Measurements from ENCODE around the gene NHEJ1. TPM values are rescaled to one million over a fixed set of nuclear protein-coding genes. Genes with fewer than 3 reads are reported as not detected.

NHEJ1 gene
- total RNA-seq (2011; cell fraction: chromatin; rRNA removed; ENCODE audit: low replicate concordance) = 14.9 and 15.2 TPM in 2 replicates
- 8.8 and 9.3 TPM in 2 replicates for total RNA-seq (2011; cell fraction: nucleolus; rRNA removed)
- total RNA-seq (2011; cell fraction: nucleoplasm; rRNA removed) = 14.0 and 18.3 TPM in 2 replicates
- total RNA-seq (2014; rRNA removed) (9.0 and 13.8 TPM in 2 replicates), total RNA-seq (2014; rRNA removed; fragmentation: Illumina TruSeq; extraction: Trizol) (13.6 and 13.9 TPM in 2 replicates), total RNA-seq (2015; rRNA removed; fragmentation: Illumina TruSeq; extraction: Trizol) (10.6 and 10.7 TPM in 2 replicates), total RNA-seq (2021) (9.7 and 12.2 TPM in 2 replicates), polyA plus RNA-seq (2011; rRNA removed) (18.9 and 19.8 TPM in 2 replicates), polyA plus RNA-seq (2014; fragmentation: Illumina TruSeq; extraction: Trizol) (15.6 and 15.8 TPM in 2 replicates), polyA plus RNA-seq (2014; fragmentation: Nextera tagmentation; extraction: Ambion mirVana) (10 to 100 TPM; 16.5 to 23.7 TPM), polyA plus RNA-seq (2014; rRNA removed) (9.3 and 11.6 TPM in 2 replicates), polyA minus RNA-seq (2011; rRNA and poly(A)+ RNA removed) (26.7 and 35.3 TPM in 2 replicates), Bru-seq, nascent RNA (percentile 58 among the genes with signal in this experiment), BruChase-seq, experiment 1, labeled RNA remaining after a 2-hour chase (percentile 65 among the genes with signal in this experiment), BruChase-seq, experiment 2, labeled RNA remaining after a 6-hour chase (percentile 71 among the genes with signal in this experiment)
- polyA plus RNA-seq (2011; cell fraction: cytosol; rRNA removed) = 16.7 and 18.2 TPM in 2 replicates
- polyA plus RNA-seq (2011; cell fraction: nucleus; rRNA removed) = 6.4 and 6.7 TPM in 2 replicates
- 10.7 and 11.7 TPM in 2 replicates for polyA plus RNA-seq (2012)
- polyA minus RNA-seq (2011; cell fraction: cytosol; rRNA and poly(A)+ RNA removed) = 11.5 and 18.6 TPM in 2 replicates
- polyA minus RNA-seq (2011; cell fraction: nucleus; rRNA and poly(A)+ RNA removed) = 6.9 and 10.7 TPM in 2 replicates
- long read RNA-seq, experiment 1, transcript NHEJ1-201 (8 exons, 2,094 nt) = major isoform, 24 of 36 reads
- long read RNA-seq, experiment 1, partial matches to known transcripts = 3 of 36 reads
- long read RNA-seq, experiment 1, other reads (novel, unspliced or antisense) = 9 of 36 reads
- long read RNA-seq, experiment 2, transcript NHEJ1-201 (8 exons, 2,094 nt) = major isoform, 14 of 16 reads
- long read RNA-seq, experiment 2, partial matches to known transcripts = 0 of 16 reads
- long read RNA-seq, experiment 2, other reads (novel, unspliced or antisense) = 2 of 16 reads
- long read RNA-seq, experiment 3, transcript NHEJ1-201 (8 exons, 2,094 nt) = major isoform, 13 of 17 reads
- long read RNA-seq, experiment 3, partial matches to known transcripts = 1 of 17 reads
- long read RNA-seq, experiment 3, other reads (novel, unspliced or antisense) = 3 of 17 reads

DNA sequence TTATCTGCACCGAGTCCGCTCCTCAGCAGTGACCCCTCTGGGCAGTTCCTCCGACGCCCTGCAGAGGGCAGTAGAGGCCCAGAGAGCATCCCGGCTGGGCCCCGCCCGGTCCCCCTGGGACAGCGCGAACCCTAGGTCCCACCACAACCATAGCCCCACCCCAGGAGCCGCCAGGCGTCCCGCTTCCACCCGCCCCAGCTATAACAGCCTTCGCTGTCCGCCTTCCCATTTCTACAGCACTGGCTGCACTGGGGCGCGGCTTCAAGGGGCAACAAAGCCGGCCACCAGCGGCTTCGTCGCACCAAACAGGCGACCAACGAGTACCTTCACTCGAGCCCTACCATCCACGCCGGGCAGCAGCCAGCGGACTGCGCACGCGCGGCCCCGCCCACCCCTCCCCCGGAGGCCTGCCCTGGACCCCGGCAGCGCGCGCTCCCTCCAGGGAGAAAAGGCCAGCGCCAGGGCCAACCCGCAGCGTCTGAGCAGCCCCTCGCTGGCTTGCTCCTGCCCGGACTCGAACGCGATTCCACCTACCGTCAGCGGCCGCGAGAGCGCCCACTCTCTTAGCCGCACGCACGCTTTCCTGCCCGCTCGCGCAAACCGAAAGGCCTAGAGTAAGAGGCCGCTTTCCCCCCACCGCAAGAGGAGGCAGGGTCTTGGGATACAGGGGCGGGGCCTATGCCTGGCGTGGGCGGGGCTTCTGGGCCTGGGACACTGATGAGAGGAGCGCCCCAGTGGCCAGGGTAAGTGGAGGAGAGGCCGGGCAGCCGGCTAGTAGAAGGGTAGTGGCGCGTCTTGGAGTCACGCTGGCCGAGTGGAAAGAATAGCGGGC lies at the start of gene NHEJ1:
Gene NHEJ1, minus strand, starts transcription at position 630 of the 832 bp plus-strand sequence. CDS start 2,453 bp downstream, outside the sequence.
- Histone ChIP-seq H3K79me2 (ENCODE audit: control insufficient read depth, insufficient read depth, low read length) (no peaks in the 10 kb centered on the region; the same call in 2 of the 3 replicates), H3K4me3 (peak within 1 kb of the TSS; percentile 55), H3K4me1 (replicated peaks in 1 of 2; ENCODE audit: control insufficient read depth in 2 of 2, insufficient read depth in 2 of 2, low read length in 2 of 2) (peaks cover 8 to 16% of the 10 kb centered on the region in 2 experiments; a peak in 4 of 5 replicates), H3K36me3 (ENCODE audit: control insufficient read depth, insufficient read depth, low read length) (0 out of 3 replicates have a peak, but pooled peaks cover 5% of the 10 kb centered on the region), H3K27ac (ENCODE audit: extremely low read depth, low read depth, low read length) (peak within 1 kb of the TSS; percentile 76), H3K9me1 (ENCODE audit: control insufficient read depth, insufficient read depth, low read length) (no peaks in the 10 kb centered on the region), H3K9ac (ENCODE audit: insufficient read depth in 1 of 2, low read depth in 2 of 2, low read length in 2 of 2) (peak within 1 kb of the TSS; percentile 70 to 95), H2AFZ (ENCODE audit: low read depth, low read length) (peak within 1 kb of the TSS; percentile 99), H3K9me3 (replicated peaks; ENCODE audit: control insufficient read depth, insufficient read depth, low read depth, low read length) (no peaks in the 10 kb centered on the region), H3K4me2 (ENCODE audit: insufficient read depth, low read length) (peak within 1 kb of the TSS; percentile 86), H4K20me1 (replicated peaks; ENCODE audit: control insufficient read depth, insufficient read depth, low read length) (no peaks in the 10 kb centered on the region; the same call in 1 of the 2 replicates), H3K27me3 (ENCODE audit: control insufficient read depth in 2 of 2, insufficient read depth in 2 of 2, low read length in 2 of 2) (no peaks in the 10 kb centered on the region)
- intact Hi-C loops (cut with micrococcal nuclease) (loop anchor here (1.0 to 2.0 kb wide), 5 partner anchors 17 to 192 kb away; partner anchors contain the start of genes ABCB6 and DNAJB2), in situ Hi-C loops (cut with MboI) (no loop called here)
- no TSS peak for BruUV-seq (replicated peaks)
- WGBS (ENCODE audit: insufficient coverage, low coverage, missing lambda C conversion rate) = 0% methylated on average over 33 of the region's 70 CpGs
- DNase-seq (ENCODE audit: extremely low read depth in 1 of 4, low spot score in 3 of 4) = peak; percentile 91 to 95 (median 92)
- POLR2A ChIA-PET = interaction anchor here (1.0 kb wide), 1 partner anchor 12 kb away, joined by 3 read pairs; no protein-coding TSS in a partner anchor
- CTCF ChIA-PET (ENCODE audit: low intra/inter-chr PET ratio) = interaction anchor here (0.6 to 2.3 kb wide), 4 partner anchors 51 to 275 kb away, joined by 3 to 10 read pairs (median 4); no protein-coding TSS in a partner anchor
- peak; percentile 86 for FAIRE-seq
- ATAC-seq = peak; percentile 98
- no peak for TF ChIP-seq PURB (CRISPR knock-in tag; IDR thresholded peaks at IDR 0.05; ENCODE audit: low read depth)
- peak; percentile 59; the same call in 1 of the 2 replicates for TF ChIP-seq SIN3B (IDR thresholded peaks at IDR 0.05; ENCODE audit: low read depth)
- TF ChIP-seq PTTG1 (tag; IDR thresholded peaks at IDR 0.05; ENCODE audit: low read depth) = no peak
- TF ChIP-seq CREB3 (tag; conservative IDR thresholded peaks at IDR 0.05; ENCODE audit: low read depth) = no peak
- TF ChIP-seq DPF2 (IDR thresholded peaks at IDR 0.05) = no peak
- no peak for TF ChIP-seq TRIM28 (IDR thresholded peaks at IDR 0.05)
- TF ChIP-seq SAP30 (IDR thresholded peaks at IDR 0.05; ENCODE audit: borderline replicate concordance, insufficient read depth, low read depth, low read length, poor library complexity, severe bottlenecking) = peak; percentile 34
- peak; percentile 87; the same call in 1 of the 2 replicates for TF ChIP-seq POLR2G (IDR thresholded peaks at IDR 0.05; ENCODE audit: low read depth, low read length)
- no peak for TF ChIP-seq ZNF764 (CRISPR knock-in tag; IDR thresholded peaks at IDR 0.05; ENCODE audit: low read depth)
- no peak for TF ChIP-seq ZKSCAN8 (CRISPR knock-in tag; IDR thresholded peaks at IDR 0.05)
- TF ChIP-seq, protein P1, sequence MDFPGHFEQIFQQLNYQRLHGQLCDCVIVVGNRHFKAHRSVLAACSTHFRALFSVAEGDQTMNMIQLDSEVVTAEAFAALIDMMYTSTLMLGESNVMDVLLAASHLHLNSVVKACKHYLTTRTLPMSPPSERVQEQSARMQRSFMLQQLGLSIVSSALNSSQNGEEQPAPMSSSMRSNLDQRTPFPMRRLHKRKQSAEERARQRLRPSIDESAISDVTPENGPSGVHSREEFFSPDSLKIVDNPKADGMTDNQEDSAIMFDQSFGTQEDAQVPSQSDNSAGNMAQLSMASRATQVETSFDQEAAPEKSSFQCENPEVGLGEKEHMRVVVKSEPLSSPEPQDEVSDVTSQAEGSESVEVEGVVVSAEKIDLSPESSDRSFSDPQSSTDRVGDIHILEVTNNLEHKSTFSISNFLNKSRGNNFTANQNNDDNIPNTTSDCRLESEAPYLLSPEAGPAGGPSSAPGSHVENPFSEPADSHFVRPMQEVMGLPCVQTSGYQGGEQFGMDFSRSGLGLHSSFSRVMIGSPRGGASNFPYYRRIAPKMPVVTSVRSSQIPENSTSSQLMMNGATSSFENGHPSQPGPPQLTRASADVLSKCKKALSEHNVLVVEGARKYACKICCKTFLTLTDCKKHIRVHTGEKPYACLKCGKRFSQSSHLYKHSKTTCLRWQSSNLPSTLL (IDR thresholded peaks at IDR 0.05) = no peak
- no peak for TF ChIP-seq ZNF324 (CRISPR knock-in tag; IDR thresholded peaks at IDR 0.05)
- peak; percentile 85 for TF ChIP-seq POLR2A (conservative IDR thresholded peaks at IDR 0.05)

Measured in K562 (cell line).